ENCODE measurements around the gene LTB4R2. TPM values are rescaled to one million over a fixed set of nuclear protein-coding genes. Genes with fewer than 3 reads are reported as not detected.
A peak's percentile ranks its signal among the peaks of the same experiment; 100 is the strongest.

LTB4R2 gene
- total RNA-seq, 6 experiments from 2014 or later, result 2.2 to 3.0 (median 2.3) TPM

DNA sequence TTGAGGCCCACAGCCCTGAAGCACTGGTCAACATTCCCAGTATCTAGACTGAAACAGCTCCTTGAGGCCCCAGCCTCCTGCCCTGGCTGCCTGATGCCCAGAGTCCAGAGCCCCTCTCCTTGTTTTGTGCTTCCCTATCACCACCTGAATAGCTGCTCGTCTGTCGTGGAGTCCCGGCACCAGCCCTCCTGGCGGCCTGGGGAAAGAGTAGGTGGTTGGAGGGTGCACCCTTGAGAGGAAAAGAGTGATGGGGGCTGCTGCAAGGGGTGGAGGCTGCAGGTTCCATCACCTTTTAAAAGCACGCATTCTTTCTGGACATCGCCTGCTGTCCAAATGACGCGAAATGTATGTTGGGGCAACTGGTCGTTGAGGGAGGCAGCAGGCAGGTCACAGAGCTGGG, 41.7 kb upstream of the LTB4R2 start:
- Mint-ChIP-seq H3K4me1 (ENCODE audit: low read depth) (peaks cover 21% of the 10 kb centered on the region), H3K4me3 (no peak overlapping the region), H3K27ac (no peak overlapping the region), H3K36me3 (ENCODE audit: low read depth) (0 out of 2 replicates have a peak, but pooled peaks cover 4% of the 10 kb centered on the region), H3K9me3 (no peaks in the 10 kb centered on the region), H3K27me3 (ENCODE audit: insufficient read depth) (peaks cover 5% of the 10 kb centered on the region)
- DNase-seq, result no peak
- no peak for TF ChIP-seq CTCF (IDR thresholded peaks at IDR 0.05)

DNA sequence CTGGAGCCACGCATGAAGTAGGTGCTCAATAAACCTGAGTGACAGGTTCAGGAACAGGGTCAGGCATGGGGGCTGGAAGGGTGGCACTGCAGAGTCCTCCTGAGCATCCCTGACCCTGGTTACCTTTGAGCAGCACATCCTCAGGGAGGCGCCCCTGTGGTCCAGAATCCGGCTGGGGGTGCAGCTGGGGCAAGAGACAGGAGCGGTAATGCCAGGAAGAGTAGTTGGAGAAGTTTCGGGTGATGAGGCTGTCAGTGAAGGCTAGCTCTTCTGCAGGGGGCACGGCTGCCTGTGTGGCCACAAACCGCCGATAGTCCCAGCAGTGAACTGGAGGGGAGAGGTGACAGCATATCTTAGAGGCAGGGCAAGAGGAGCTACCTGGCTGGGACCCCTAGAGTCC, 40.6 kb upstream of the LTB4R2 start:
- TF ChIP-seq CTCF (IDR thresholded peaks at IDR 0.05), result no peak
- 0 out of 2 replicates have a peak, but pooled peaks cover 4% of the 10 kb centered on the region for H3K36me3 Mint-ChIP-seq (ENCODE audit: low read depth)
- H3K27ac Mint-ChIP-seq, result no peak overlapping the region
- H3K9me3 Mint-ChIP-seq, result no peaks in the 10 kb centered on the region
- no peak overlapping the region for H3K4me3 Mint-ChIP-seq
- no peak for DNase-seq
- peaks cover 5% of the 10 kb centered on the region for H3K27me3 Mint-ChIP-seq (ENCODE audit: insufficient read depth)
- peaks cover 33% of the 10 kb centered on the region for H3K4me1 Mint-ChIP-seq (ENCODE audit: low read depth)

GRCh38 chr14:24269910-24270536, 39.9 kb upstream of the LTB4R2 start:
- H3K27me3 Mint-ChIP-seq (ENCODE audit: insufficient read depth), result peaks cover 5% of the 10 kb centered on the region
- 0 out of 2 replicates have a peak, but pooled peaks cover 4% of the 10 kb centered on the region for H3K36me3 Mint-ChIP-seq (ENCODE audit: low read depth)
- DNase-seq, result no peak
- no peaks in the 10 kb centered on the region for H3K9me3 Mint-ChIP-seq
- H3K4me3 Mint-ChIP-seq, result peak overlapping the region; percentile 90
- H3K27ac Mint-ChIP-seq, result no peak overlapping the region
- TF ChIP-seq CTCF (IDR thresholded peaks at IDR 0.05), result no peak
- peaks cover 34% of the 10 kb centered on the region for H3K4me1 Mint-ChIP-seq (ENCODE audit: low read depth)

DNA sequence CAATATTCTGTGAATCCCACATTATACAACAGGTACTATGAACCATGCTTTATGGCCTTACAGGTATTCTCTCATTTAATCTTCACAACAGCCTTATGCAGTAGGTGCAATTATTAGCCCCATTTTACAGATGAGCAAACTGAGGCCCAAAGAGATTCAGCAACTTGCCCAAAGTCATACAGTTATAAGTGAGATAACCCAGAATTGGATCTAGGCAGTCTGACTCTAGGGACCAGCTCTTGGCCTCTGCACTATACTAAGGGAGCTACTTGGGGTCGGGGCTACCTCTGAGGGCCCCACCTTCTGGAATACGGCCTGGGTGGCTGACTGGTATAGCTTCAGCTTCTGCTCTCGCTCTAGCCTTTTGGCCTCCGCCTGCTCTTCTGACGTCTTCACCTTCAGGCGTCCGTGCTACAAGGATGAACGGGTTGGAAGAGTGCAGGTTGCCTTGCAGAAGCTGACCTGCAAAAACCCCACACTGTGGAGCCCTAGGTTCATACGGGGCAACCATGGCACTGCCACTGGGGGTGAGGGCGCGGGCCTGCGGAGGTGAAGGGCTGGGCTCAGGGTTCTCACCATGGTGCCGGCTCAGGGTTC, 39.3 kb upstream of the LTB4R2 start:
- Mint-ChIP-seq H3K4me3 (peak overlapping the region; percentile 90), H3K27me3 (ENCODE audit: insufficient read depth) (peaks cover 5% of the 10 kb centered on the region), H3K4me1 (ENCODE audit: low read depth) (peaks cover 34% of the 10 kb centered on the region), H3K9me3 (no peaks in the 10 kb centered on the region), H3K27ac (peak overlapping the region; percentile 95), H3K36me3 (ENCODE audit: low read depth) (0 out of 2 replicates have a peak, but pooled peaks cover 4% of the 10 kb centered on the region)
- no peak for TF ChIP-seq CTCF (IDR thresholded peaks at IDR 0.05)
- no peak for DNase-seq

- peak; percentile 80 for TF ChIP-seq CTCF (IDR thresholded peaks at IDR 0.05)
- 0 out of 2 replicates have a peak, but pooled peaks cover 4% of the 10 kb centered on the region for H3K36me3 Mint-ChIP-seq (ENCODE audit: low read depth)
- H3K4me1 Mint-ChIP-seq (ENCODE audit: low read depth), result peaks cover 34% of the 10 kb centered on the region
- H3K27ac Mint-ChIP-seq, result peak within 1 kb of the TSS; percentile 95
- no peaks in the 10 kb centered on the region for H3K9me3 Mint-ChIP-seq
- peak; percentile 75 for DNase-seq
- H3K27me3 Mint-ChIP-seq (ENCODE audit: insufficient read depth), result peaks cover 5% of the 10 kb centered on the region
- H3K4me3 Mint-ChIP-seq, result peak within 1 kb of the TSS; percentile 90
Observed at GRCh38 chr14:24271134-24271833, 38.7 kb upstream of the LTB4R2 start, which contains the start of gene RABGGTA. Gene RABGGTA, minus strand, starts transcription at chr14:24271597. Its CDS starts 482 bp downstream, at chr14:24271115.
